HT-29 (cell line): Measurements from ENCODE around the gene HIVEP2. TPM values are rescaled to one million over a fixed set of nuclear protein-coding genes. Genes with fewer than 3 reads are reported as not detected.
A peak's percentile ranks its signal among the peaks of the same experiment; 100 is the strongest.

Source experiments
- DNase-seq: peaks from one replicate; pipeline ENCODE4 v3.0.0-alpha.2; 2015; ENCODE audit warnings: low spot score
- total RNA-seq: library from RNA; depleted of rRNA; stranded (reverse); fragments of >200 nt; shearing (Covaris generic); gene quantifications from 2 replicates; pipeline ENCODE4 v1.2.3, GENCODE V29; 2014

The HIVEP2 gene
- total RNA-seq, 1 experiment from 2014 or later = 5.3 TPM

- DNase-seq = no peak
Measured at GRCh38 chr6:142893088-142893487, 51.9 kb downstream of the HIVEP2 start.

- DNase-seq = no peak
Measured at GRCh38 chr6:142892254-142893021, 52.5 kb downstream of the HIVEP2 start.

- DNase-seq = no peak
Measured at GRCh38 chr6:142891454-142891853, 53.5 kb downstream of the HIVEP2 start.

GRCh38 chr6:142888456-142888855, 56.5 kb downstream of the HIVEP2 start:
- no peak for DNase-seq

- no peak for DNase-seq
Measured at GRCh38 chr6:142887517-142887916, 57.5 kb downstream of the HIVEP2 start.

- peak; percentile 54 for DNase-seq
Measured at GRCh38 chr6:142886431-142887170, 58.4 kb downstream of the HIVEP2 start.

- DNase-seq = peak; percentile 80
Measured at GRCh38 chr6:142885182-142885867, 59.7 kb downstream of the HIVEP2 start.

GRCh38 chr6:142884214-142885035, 60.6 kb downstream of the HIVEP2 start:
- DNase-seq = no peak

- no peak for DNase-seq
Measured at GRCh38 chr6:142883011-142883410, 62.0 kb downstream of the HIVEP2 start.

GRCh38 chr6:142881761-142882160, 63.2 kb downstream of the HIVEP2 start:
- DNase-seq = no peak

- DNase-seq = no peak
Measured at GRCh38 chr6:142881290-142881689, 63.7 kb downstream of the HIVEP2 start.

- DNase-seq = no peak
Measured at GRCh38 chr6:142880201-142880600, 64.8 kb downstream of the HIVEP2 start.

- DNase-seq = no peak
Measured at GRCh38 chr6:142879527-142879926, 65.4 kb downstream of the HIVEP2 start.

- DNase-seq = no peak
Measured at GRCh38 chr6:142879076-142879475, 65.9 kb downstream of the HIVEP2 start.

- DNase-seq = no peak
Measured at GRCh38 chr6:142878407-142878806, 66.6 kb downstream of the HIVEP2 start.

- DNase-seq = peak; percentile 40
Measured at GRCh38 chr6:142874676-142875075, 70.3 kb downstream of the HIVEP2 start.

- DNase-seq = no peak
Measured at GRCh38 chr6:142872376-142872775, 72.6 kb downstream of the HIVEP2 start.

GRCh38 chr6:142871910-142872331, 73.1 kb downstream of the HIVEP2 start:
- DNase-seq = peak; percentile 87

GRCh38 chr6:142870787-142871415, 74.1 kb downstream of the HIVEP2 start:
- no peak for DNase-seq

GRCh38 chr6:142868917-142869316, 76.1 kb downstream of the HIVEP2 start:
- DNase-seq = no peak
